OCI-LY7 (cell line): Measurements from ENCODE around the gene SNCA.

Source experiments
- EZH2phosphoT487 ChIP-seq: fragments of 200-600 bp; sonication (generic); IDR thresholded peaks from 2 replicates; pipeline ENCODE4 v1.6.1; 2018; ENCODE audit warnings: low read depth, borderline replicate concordance, mild to moderate bottlenecking, mixed run types, antibody characterized with exemption, low read length, moderate library complexity, mixed read lengths
- TF ChIP-seq, protein P1 (sequence below): fragments of 200-600 bp; sonication (generic); conservative IDR thresholded peaks from 2 replicates; pipeline ENCODE4 v1.5.1; 2014; ENCODE audit warnings: mild to moderate bottlenecking, antibody characterized with exemption, low read length, moderate library complexity, mixed read lengths

DNA sequence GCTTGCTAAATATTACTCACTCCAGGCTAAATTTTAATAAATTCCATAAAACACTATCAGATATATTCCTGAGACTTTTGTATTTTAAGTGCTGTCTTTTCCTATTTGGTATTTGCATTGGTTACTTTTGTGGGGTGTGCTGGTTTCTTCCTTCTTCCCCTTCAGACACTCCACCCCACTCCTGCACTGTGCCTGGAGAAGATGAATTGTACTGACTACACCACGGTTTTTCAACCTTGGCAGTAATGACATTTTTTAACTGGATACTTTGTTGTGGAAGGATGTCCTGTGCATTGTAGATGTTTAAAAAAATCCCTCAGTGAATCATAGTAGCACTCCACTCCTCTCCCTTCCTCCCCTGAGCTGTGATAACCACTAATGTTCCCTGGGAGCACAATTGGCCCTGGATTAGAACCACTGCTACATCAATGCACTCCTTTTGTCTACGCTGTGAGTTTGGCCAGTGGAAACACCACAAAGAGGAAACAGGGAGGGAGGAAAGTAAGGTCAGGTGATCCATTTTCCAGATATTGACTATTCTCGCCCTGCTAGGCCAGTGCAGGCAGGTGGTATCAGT lies 36.3 kb downstream of the SNCA start:
- TF ChIP-seq, protein P1, sequence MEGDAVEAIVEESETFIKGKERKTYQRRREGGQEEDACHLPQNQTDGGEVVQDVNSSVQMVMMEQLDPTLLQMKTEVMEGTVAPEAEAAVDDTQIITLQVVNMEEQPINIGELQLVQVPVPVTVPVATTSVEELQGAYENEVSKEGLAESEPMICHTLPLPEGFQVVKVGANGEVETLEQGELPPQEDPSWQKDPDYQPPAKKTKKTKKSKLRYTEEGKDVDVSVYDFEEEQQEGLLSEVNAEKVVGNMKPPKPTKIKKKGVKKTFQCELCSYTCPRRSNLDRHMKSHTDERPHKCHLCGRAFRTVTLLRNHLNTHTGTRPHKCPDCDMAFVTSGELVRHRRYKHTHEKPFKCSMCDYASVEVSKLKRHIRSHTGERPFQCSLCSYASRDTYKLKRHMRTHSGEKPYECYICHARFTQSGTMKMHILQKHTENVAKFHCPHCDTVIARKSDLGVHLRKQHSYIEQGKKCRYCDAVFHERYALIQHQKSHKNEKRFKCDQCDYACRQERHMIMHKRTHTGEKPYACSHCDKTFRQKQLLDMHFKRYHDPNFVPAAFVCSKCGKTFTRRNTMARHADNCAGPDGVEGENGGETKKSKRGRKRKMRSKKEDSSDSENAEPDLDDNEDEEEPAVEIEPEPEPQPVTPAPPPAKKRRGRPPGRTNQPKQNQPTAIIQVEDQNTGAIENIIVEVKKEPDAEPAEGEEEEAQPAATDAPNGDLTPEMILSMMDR, result no peak
- TF ChIP-seq EZH2phosphoT487, result no peak
